MCF 10A (cell line): ENCODE data around the gene MRPL51. TPM values are rescaled to one million over a fixed set of nuclear protein-coding genes. Genes with fewer than 3 reads are reported as not detected.

Experiments
- BruUV-seq: library from RNA; stranded (reverse); fragments of 400-500 nt; replicated peaks from 2 replicates; lab custom pipeline; 2021; lab: Mats Ljungman, UMichigan
- CTCF ChIA-PET: fragments of 300-600 bp; sonication (Branson Sonifier 250); formaldehyde crosslinking; extraction: SDS; loops from one replicate; lab custom pipeline; 2021; ENCODE audit warnings: antibody characterized with exemption, inconsistent platforms; lab: Yijun Ruan, JAX
- POLR2A ChIA-PET: fragments of 300-600, 350-650 bp; sonication (Branson Sonifier 250); formaldehyde crosslinking; extraction: SDS; loops from one replicate; lab custom pipeline; 2020; ENCODE audit warnings: antibody characterized with exemption, inconsistent platforms; lab: Yijun Ruan, JAX
- DNase-seq: peaks from one replicate; pipeline ENCODE4 v3.0.0-alpha.2; 2018; ENCODE audit not compliant: unreplicated experiment
- H3K27ac Mint-ChIP-seq: one replicate; pipeline ENCODE4 v1.8.0; 2022; ENCODE audit warnings: mild to moderate bottlenecking, low read depth, mixed read lengths; ENCODE audit not compliant: unreplicated experiment
- H3K27me3 Mint-ChIP-seq: one replicate; pipeline ENCODE4 v1.8.0; 2022; ENCODE audit warnings: mixed read lengths; ENCODE audit not compliant: insufficient read depth, unreplicated experiment
- H3K36me3 Mint-ChIP-seq: one replicate; pipeline ENCODE4 v1.8.0; 2022; ENCODE audit warnings: mild to moderate bottlenecking, moderate library complexity, mixed read lengths; ENCODE audit not compliant: insufficient read depth, unreplicated experiment
- H3K4me1 Mint-ChIP-seq: one replicate; pipeline ENCODE4 v1.8.0; 2022; ENCODE audit warnings: mixed read lengths; ENCODE audit not compliant: insufficient read depth, unreplicated experiment
- H3K4me3 Mint-ChIP-seq: one replicate; pipeline ENCODE4 v1.8.0; 2022; ENCODE audit warnings: mild to moderate bottlenecking, moderate library complexity, mixed read lengths; ENCODE audit not compliant: unreplicated experiment
- H3K9me3 Mint-ChIP-seq: one replicate; pipeline ENCODE4 v1.8.0; 2022; ENCODE audit warnings: mixed read lengths; ENCODE audit not compliant: unreplicated experiment
- intact Hi-C: fragments of 100-400 bp; cut with micrococcal nuclease; formaldehyde crosslinking; loops from 2 replicates; pipeline ENCODE4 v1.14.1; 2022
- total RNA-seq: library from RNA; stranded (reverse); gene quantifications from 2 replicates; pipeline ENCODE4 v1.2.3, GENCODE V29; 2022
- TF ChIP-seq, protein P1 (sequence below): fragments of 200-600 bp; IDR thresholded peaks from one replicate; pipeline ENCODE4 v1.8.0; 2022; ENCODE audit warnings: antibody characterized with exemption, mild to moderate bottlenecking; ENCODE audit not compliant: unreplicated experiment

Gene MRPL51
- total RNA-seq, 1 experiment from 2014 or later: 230 TPM

DNA sequence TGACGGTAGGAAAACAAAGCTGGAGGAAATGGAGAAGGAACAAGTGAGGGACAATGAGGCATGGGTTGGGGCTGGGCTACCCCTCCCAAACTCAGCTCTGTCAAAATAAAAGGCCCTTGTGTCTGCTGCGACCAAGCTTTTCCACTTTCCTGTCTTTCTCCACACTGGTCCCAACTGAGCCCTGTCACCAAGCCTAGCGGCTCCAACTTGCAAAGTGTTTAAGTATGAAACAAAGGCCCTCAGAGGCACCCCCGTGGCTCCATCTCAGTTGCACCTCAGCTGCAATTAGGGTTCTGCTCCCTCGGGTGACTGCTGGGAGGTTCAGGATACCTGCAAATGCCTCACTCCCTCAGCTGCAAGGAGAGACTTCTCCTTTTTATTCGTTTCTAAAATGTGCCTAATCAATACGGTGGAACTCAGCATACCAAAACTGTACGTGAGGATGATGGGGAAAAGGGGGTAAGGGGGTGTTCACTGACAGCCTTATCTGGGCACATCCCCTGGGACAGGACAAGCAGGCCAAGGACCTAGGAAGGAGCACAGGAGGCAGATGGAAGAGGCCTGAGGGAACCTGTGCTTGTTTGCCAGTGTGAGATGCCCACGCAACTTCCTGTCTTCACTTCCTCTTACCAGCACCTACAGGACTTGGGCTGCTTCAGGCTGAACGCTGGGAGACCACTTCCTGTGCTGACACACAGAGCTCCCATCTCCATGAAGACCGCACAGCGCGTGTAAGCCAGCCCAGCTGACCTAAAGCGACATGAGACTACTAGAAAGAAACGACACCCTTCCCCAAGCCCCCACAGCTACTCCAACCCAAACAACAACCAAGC, 31.4 kb downstream of the MRPL51 start:
- no peak for DNase-seq
- H3K4me3 Mint-ChIP-seq: no peak overlapping the region
- no peaks in the 10 kb centered on the region for H3K4me1 Mint-ChIP-seq
- peaks cover 47% of the 10 kb centered on the region for H3K36me3 Mint-ChIP-seq
- ChIA-PET POLR2A (interaction anchor here (0.6 to 3.8 kb wide), 3 partner anchors 9 to 246 kb away, joined by 4 to 26 read pairs (median 4); partner anchors contain the start of genes GAPDH and TAPBPL), CTCF (interaction anchor here (0.6 to 1.4 kb wide), 5 partner anchors 37 to 91 kb away, joined by 3 to 5 read pairs (median 4); no protein-coding TSS in a partner anchor)
- TF ChIP-seq, protein P1, sequence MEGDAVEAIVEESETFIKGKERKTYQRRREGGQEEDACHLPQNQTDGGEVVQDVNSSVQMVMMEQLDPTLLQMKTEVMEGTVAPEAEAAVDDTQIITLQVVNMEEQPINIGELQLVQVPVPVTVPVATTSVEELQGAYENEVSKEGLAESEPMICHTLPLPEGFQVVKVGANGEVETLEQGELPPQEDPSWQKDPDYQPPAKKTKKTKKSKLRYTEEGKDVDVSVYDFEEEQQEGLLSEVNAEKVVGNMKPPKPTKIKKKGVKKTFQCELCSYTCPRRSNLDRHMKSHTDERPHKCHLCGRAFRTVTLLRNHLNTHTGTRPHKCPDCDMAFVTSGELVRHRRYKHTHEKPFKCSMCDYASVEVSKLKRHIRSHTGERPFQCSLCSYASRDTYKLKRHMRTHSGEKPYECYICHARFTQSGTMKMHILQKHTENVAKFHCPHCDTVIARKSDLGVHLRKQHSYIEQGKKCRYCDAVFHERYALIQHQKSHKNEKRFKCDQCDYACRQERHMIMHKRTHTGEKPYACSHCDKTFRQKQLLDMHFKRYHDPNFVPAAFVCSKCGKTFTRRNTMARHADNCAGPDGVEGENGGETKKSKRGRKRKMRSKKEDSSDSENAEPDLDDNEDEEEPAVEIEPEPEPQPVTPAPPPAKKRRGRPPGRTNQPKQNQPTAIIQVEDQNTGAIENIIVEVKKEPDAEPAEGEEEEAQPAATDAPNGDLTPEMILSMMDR: no peak
- BruUV-seq: no TSS peak
- intact Hi-C loops: loop anchor here (10.0 kb wide), 1 partner anchor 397 kb away; no protein-coding TSS in a partner anchor
- H3K27me3 Mint-ChIP-seq: no peaks in the 10 kb centered on the region
- no peak overlapping the region for H3K27ac Mint-ChIP-seq
- no peaks in the 10 kb centered on the region for H3K9me3 Mint-ChIP-seq

DNA sequence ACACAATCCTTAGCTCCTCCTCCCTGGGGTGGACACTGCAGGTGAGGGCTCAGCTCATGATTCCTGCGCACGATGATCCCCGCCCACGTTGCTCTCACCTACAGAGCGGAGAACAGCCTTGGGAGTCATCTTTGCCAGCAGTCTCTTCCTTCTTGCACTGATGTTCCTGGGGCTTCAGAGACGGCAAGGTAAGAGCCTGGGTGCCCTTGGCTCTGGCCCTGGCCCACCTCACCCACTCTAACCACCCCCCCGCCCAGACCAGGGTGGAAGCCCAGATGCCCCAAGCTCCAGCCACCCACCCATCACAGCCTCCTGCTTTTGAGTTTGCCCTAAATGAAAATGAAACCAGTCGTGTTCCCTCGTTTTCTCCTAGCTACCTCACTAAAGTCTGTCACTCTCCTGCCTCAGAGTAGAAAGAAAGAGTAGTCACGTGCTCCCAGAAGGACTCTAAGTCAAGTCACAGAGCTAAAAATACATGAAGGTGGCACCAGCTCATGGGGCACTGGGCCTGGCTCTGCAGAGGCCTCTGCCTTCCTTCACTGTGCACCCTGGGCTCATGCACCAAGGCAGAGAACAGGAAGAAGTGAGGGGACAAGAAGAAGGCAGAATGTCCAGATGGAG, 32.2 kb downstream of the MRPL51 start:
- CTCF ChIA-PET: interaction anchor here (0.6 to 1.4 kb wide), 6 partner anchors 36 to 397 kb away, joined by 3 to 4 read pairs (median 3); no protein-coding TSS in a partner anchor
- Mint-ChIP-seq H3K4me3 (no peak overlapping the region), H3K36me3 (peaks cover 50% of the 10 kb centered on the region), H3K27ac (no peak overlapping the region), H3K4me1 (no peaks in the 10 kb centered on the region), H3K9me3 (no peaks in the 10 kb centered on the region), H3K27me3 (no peaks in the 10 kb centered on the region)
- no peak for DNase-seq
- POLR2A ChIA-PET: interaction anchor here (1.0 to 3.8 kb wide), 2 partner anchors 9 to 74 kb away, joined by 4 to 26 read pairs; partner anchors contain the start of genes GAPDH and TAPBPL
- TF ChIP-seq, protein P1: no peak
- no TSS peak for BruUV-seq
- intact Hi-C loops: loop anchor here (10.0 kb wide), 1 partner anchor 396 kb away; no protein-coding TSS in a partner anchor

DNA sequence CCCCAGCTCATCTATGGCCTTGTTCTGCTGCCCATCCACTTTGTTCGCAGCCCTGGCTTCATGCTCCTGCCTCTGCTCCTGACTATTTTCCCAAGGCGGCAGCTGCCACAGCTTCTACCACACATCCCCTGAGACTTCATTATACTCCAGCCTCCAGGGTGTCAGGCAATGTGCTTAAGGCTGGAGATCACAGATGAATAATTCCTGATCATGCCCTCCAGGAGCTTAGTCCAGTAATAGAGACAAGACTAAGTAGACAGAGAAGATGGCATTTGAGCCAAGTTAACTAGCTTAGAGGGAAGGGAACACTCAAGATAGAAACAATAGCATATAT, 34.1 kb downstream of the MRPL51 start:
- BruUV-seq: no TSS peak
- H3K27me3 Mint-ChIP-seq: no peaks in the 10 kb centered on the region
- ChIA-PET POLR2A (interaction anchor here (1.6 kb wide), 1 partner anchor 11 kb away, joined by 7 read pairs; the partner anchor contains the start of gene VAMP1), CTCF (interaction anchor here (0.7 to 1.3 kb wide), 3 partner anchors 18 to 366 kb away, joined by 3 to 5 read pairs (median 4); no protein-coding TSS in a partner anchor)
- DNase-seq: no peak
- TF ChIP-seq, protein P1: no peak
- no peak overlapping the region for H3K27ac Mint-ChIP-seq
- peaks cover 56% of the 10 kb centered on the region for H3K36me3 Mint-ChIP-seq
- intact Hi-C loops: no loop called here
- H3K4me3 Mint-ChIP-seq: no peak overlapping the region
- no peaks in the 10 kb centered on the region for H3K9me3 Mint-ChIP-seq
- H3K4me1 Mint-ChIP-seq: no peaks in the 10 kb centered on the region
